HG03066 (cell line): ENCODE data around the gene SHANK3.

Experiments
- ATAC-seq: cut with Tn5 transposase; IDR thresholded peaks from one replicate; pipeline ENCODE4 v1.9.1; 2021; ENCODE audit warnings: low read depth; ENCODE audit not compliant: unreplicated experiment

SHANK3 gene

DNA sequence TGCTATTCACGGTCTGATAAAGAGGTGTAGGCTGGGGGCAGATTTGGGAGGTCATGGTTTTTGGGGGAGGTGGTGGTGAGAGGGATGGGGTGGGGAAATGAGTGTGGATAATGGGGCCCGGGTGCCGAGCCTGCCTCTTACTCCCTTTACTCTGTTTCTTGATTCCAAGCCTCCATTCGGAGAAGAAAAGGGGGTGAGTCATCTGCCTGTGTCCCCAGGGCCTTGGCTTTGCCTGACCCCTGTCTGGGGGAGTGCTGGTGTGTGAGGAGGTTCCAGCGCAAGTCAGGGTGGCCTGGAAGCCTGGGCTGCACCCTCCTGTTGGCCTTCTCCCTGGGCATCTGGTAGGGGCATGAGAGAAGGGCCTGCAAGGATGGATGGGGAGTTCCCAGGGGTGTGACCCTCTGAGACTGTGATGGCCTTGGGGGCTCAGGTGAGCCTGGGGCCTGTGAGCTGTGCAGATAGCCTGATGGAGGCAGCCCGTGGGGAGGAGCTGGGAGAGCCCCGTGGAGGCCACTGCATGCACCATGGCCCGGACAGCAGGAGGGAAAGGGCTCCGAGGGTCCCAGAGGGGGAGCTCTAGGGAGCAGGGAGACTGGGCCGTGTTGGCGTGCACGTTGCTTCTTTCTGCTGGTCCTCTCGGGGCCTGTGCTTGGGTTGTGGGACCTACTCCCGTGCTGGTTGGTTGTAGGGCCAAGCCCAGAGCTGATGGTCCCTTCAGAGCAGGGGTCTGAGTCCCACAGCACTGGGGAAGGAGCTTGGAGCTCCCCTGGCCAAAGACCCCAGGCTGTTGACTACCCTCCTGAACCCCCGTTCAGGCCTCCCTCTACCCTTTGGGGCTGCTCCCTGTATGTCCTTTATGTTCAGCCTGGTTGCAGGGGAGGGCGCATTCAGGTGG lies 39.1 kb downstream of the SHANK3 start:
- no peak for ATAC-seq

DNA sequence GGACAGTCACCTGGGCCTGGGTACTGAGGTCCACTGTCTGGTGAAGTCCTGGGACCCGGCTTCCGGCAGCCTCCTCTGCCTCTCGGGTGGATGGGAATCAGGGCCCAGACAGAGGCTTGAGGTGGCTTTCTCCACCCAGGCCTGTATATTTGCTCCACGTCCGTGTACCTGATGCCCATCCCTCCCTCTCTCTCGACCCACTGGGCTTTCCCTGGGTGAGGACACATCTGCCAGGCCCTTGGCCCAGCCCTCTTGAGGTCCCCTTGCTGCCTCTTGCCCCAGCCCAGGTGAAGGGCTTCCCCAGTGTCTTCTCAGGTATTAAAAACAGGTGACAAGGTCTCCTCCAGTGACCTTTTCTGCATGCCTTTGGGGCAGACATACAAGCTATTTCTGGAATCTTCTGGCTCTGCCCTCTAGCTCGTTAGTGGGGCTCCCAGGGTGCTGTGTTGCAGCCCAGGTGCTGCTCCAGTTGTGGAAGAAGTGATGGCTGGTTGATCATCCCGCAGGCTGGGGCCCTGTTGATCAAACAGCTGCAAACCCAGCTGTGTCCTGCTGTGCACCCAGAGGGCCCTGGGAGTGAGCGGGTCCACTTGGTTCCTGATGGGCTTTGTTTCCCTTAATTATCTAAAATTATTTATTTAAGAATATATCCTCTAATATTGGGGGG lies 39.9 kb downstream of the SHANK3 start:
- no peak for ATAC-seq

DNA sequence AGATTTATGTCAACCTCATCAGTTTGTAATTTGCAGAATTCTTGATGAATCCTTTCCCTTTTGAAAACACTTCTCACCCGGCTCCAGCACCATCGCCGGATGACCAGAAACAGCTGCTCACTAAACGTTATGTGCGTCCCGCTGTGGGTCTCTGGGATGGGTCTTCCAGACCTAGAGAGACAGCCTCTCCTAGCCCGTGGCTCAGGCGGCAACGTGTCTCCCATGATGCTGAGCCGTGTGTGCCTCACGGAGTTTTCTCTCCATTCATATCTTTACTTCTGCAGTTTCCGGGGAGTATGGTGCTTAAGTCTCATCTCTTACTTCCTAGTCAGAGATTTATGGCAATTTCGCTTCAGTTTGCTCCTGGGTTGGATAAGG lies 40.4 kb downstream of the SHANK3 start:
- no peak for ATAC-seq

DNA sequence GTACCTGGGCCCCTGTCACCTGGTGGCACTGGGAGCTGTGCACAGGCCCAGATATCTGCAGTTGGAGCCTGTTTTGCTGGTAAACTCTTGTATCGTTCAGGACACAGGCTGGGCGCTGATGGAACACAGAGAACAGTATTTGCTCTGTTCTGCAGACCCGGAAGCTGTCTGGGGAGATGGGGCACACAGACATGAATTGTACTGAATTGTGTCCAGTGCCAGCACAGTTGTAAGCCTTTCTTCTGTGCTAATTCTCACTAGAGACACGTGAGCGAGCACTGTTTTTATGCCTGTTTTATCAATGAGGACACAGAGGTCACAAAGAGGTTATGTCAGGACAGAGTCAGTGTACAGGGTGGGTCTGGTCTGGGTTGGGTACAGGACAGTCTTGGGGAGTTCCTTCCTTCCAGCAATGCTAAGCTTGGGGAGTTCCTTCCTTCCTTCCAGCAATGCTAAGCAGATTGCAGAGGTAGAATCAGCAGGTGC lies 41.0 kb downstream of the SHANK3 start:
- no peak for ATAC-seq

DNA sequence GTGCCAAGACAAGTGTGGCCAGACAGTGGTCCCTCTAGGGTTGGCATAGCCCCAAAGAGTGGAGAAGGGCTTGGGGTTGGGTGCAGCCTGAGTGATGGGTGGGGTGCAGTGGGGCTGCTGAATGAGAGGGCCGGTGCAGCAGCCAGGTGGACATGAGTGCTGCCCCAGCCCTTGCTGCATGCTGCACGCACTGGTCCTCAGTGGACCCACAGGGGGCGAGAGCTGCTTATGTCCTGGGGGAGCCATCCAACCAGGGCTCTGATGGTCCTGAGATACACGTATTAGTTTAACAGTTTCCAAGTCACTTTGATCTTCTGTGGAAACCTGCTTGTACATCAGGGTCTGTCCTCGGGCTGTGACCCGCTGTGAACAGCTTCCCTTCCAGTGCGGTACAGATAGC lies 41.5 kb downstream of the SHANK3 start:
- ATAC-seq = no peak

DNA sequence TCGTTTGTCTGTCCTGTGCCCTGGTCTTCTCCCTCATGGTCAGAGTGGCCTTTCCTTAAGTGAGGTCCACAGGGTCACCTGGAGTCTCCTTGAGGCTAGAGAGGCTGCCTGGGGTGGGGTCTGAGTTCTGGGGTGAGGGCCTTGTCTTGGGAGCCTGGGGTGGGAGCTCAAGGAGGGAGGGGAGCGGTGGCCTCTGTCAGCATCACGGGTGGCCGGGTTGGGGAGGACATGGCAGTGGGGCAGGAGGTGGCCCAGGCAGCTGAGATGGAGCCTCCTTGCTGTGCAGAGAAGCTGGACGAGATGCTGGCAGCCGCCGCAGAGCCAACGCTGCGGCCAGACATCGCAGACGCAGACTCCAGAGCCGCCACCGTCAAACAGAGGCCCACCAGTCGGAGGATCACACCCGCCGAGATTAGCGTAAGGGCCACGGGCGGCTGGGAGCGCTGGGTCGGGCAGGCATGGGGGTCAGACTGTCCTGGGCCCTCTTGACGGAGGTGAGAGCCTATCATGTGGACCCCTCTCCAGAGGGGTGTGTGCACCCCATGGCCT lies 42.1 kb downstream of the SHANK3 start:
- no peak for ATAC-seq

DNA sequence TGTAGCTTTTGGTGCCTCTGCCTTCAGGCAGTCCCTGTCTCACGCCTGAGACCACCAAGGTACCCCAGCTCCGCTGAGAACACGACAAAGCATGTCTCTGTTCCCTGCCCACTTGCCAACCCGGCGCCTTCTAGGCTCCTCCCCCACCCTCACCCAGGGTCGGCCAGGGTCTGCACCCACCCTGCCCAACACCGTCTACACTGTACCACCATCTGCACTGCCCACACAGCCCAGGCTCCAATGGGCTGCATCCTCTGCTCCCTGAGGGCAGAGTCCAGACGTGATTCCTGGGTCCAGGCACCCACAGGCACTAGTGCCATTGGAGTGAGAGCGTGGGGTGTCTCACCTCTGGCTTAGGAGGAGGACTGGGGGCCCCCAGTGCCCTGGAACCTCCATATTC lies 42.6 kb downstream of the SHANK3 start:
- no peak for ATAC-seq

DNA sequence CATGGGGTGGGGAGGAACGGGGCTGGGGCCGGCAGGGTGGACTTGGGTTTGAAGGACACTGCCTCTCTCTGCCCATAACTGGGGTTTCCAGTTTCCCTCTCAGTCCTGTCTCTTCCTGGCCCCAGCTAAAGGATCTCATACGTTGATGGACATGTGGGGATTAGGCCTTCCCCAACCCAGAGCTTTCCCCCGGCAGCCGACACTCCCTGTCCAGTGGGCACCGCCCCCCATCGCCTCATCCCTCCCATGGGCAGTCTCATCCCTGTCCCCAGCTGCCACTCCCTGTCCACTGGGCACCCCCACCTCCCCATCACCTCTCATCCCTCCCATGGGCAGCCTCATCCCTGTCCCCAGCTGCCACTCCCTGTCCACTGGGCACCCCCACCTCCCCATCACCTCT lies 43.2 kb downstream of the SHANK3 start:
- ATAC-seq = no peak

DNA sequence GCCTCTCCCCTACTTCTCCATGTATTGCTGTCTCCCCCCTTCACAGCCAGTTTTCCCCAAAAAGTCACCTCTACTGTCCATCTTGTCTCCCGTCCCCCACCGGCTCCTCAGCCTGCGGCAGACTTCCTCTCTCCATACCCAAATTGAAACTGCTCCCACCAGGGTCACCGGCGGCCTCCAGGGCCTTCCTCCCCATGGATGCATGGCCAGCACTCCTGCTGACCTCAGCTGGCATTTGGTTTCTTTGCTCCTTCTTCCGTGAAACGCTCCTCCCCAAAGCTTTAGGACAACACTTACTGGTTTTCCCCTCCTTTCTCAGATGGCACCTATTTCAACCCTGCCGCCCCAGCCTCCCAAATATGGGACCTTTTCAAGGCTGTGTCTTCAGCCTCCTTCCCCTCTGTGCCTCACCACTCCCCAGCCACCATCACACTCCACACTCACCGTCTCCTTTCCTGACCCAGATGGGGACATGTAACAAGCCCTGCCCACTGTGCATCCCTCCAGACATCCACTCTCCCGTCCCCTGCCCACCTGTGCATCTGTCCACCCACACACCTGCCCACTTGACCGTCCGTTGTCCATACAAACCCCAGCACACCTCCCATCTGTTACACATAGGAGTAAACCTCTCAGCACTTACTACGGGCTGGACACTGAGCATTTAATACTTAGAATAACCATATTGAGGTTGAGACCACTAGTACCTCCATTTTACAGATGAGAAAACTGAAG lies 43.8 kb downstream of the SHANK3 start:
- ATAC-seq = no peak

DNA sequence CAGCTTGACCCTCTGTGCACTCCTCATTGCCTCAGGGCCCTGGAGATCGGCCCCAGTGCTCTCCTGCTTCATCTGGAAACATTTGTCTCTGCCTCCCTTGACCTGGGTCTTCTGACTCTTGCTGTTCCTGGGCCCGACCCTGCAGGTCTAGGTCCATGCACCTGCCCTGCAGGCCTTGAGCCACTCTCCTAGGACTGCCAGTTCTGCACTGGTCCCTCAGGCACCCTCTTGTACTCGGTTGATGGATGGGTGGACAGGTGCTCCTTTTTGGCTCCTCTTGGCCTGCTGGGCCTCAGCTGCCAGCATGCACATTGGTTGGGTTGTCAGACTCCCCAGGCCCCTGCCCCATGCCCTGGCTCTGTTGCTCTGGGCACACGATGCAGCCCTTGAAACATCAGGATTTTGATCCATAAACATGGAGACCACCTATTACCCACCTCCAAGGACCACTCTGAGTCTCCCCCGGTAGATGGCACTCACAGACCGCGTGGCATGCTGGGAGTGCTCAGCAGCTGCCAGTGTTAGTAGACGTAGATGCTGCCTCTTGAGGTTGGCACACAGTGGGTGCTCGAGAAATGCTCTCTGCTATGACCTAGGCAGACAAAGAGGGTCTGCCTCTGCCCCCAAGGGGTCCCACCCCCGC lies 45.2 kb downstream of the SHANK3 start:
- ATAC-seq = no peak

DNA sequence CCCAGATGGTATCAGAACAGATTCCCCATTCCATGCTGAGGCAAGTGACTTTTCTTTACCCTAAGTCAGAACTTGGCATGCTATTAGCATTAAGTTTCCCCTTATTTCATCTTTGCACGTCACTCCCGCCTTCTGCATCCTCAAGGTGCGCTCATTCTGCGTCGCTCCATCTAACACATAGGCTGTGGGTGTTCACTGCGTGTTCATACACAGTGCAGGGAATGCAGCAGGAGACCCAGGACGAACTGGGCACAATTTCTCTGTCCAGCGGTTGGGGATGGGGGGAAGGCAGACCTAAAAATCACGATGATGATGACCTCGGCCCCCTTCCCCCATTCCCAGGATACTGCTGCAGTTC lies 45.7 kb downstream of the SHANK3 start:
- no peak for ATAC-seq

DNA sequence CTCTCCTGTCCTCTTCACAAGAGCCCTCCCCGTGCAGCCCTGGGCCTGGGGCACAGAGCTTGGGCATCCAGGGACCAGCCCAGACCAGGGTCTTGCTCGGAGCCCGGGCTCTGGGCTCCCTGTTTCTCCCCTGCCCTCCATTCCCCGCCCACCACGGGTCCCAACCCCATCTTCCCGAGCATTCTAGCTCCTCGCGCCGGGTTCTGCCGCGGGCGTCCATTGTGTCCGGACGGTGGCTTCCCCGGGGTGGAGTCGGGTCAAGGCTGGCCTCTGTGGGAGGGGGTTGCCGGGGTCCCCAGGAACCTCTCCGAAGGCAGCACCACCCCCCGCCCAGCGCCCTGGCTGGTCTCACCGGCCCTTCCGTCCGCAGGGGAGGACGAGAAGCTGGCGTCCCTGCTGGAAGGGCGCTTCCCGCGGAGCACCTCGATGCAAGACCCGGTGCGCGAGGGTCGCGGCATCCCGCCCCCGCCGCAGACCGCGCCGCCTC lies 47.2 kb downstream of the SHANK3 start:
- no peak for ATAC-seq

DNA sequence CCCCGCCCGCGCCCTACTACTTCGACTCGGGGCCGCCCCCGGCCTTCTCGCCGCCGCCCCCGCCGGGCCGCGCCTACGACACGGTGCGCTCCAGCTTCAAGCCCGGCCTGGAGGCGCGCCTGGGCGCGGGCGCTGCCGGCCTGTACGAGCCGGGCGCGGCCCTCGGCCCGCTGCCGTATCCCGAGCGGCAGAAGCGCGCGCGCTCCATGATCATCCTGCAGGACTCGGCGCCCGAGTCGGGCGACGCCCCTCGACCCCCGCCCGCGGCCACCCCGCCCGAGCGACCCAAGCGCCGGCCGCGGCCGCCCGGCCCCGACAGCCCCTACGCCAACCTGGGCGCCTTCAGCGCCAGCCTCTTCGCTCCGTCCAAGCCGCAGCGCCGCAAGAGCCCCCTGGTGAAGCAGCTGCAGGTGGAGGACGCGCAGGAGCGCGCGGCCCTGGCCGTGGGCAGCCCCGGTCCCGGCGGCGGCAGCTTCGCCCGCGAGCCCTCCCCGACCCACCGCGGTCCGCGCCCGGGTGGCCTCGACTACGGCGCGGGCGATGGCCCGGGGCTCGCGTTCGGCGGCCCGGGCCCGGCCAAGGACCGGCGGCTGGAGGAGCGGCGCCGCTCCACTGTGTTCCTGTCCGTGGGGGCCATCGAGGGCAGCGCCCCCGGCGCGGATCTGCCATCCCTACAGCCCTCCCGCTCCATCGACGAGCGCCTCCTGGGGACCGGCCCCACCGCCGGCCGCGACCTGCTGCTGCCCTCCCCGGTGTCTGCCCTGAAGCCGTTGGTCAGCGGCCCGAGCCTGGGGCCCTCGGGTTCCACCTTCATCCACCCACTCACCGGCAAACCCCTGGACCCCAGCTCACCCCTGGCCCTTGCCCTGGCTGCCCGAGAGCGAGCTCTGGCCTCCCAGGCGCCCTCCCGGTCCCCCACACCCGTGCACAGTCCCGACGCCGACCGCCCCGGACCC lies 48.0 kb downstream of the SHANK3 start:
- ATAC-seq = no peak

DNA sequence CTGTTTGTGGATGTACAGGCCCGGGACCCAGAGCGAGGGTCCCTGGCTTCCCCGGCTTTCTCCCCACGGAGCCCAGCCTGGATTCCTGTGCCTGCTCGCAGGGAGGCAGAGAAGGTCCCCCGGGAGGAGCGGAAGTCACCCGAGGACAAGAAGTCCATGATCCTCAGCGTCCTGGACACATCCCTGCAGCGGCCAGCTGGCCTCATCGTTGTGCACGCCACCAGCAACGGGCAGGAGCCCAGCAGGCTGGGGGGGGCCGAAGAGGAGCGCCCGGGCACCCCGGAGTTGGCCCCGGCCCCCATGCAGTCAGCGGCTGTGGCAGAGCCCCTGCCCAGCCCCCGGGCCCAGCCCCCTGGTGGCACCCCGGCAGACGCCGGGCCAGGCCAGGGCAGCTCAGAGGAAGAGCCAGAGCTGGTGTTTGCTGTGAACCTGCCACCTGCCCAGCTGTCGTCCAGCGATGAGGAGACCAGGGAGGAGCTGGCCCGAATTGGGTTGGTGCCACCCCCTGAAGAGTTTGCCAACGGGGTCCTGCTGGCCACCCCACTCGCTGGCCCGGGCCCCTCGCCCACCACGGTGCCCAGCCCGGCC lies 48.7 kb downstream of the SHANK3 start:
- no peak for ATAC-seq

DNA sequence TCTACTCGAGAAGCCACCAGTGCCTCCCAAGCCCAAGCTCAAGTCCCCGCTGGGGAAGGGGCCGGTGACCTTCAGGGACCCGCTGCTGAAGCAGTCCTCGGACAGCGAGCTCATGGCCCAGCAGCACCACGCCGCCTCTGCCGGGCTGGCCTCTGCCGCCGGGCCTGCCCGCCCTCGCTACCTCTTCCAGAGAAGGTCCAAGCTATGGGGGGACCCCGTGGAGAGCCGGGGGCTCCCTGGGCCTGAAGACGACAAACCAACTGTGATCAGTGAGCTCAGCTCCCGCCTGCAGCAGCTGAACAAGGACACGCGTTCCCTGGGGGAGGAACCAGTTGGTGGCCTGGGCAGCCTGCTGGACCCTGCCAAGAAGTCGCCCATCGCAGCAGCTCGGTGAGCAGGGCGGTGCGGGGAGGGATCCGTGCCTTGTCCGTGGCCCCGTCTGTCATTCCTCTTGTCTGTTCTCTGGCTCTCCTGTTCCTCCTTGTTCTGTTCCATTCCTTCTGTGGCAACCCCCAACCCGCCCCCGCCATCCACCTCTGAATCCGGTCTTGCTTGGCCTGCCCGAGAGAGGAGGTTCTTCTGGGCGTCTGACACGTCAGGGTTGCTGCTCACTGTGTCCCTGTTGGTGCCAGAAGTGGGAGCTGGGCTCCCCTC lies 49.6 kb downstream of the SHANK3 start:
- no peak for ATAC-seq
